SJSA1 (cell line): ENCODE data around the gene LGALS13. TPM values are rescaled to one million over a fixed set of nuclear protein-coding genes. Genes with fewer than 3 reads are reported as not detected.

Experiments
- DNase-seq, 2 experiments: peaks; one replicate each; pipeline ENCODE4 v3.0.0-alpha.2; 2015 to 2020; ENCODE audit warnings: low spot score in 2 of 2, low read depth in 1 of 2
- H3K27ac ChIP-seq: fragments of 250-450 bp; sonication (Bioruptor Pico); 2 replicates; pipeline ENCODE4 v1.5.1; 2020; ENCODE audit warnings: mild to moderate bottlenecking, moderate library complexity
- H3K27me3 ChIP-seq: fragments of 250-450 bp; sonication (Bioruptor Pico); replicated peaks from 2 replicates; pipeline ENCODE4 v1.5.1; 2020; ENCODE audit warnings: mild to moderate bottlenecking, moderate library complexity
- H3K36me3 ChIP-seq: fragments of 250-450 bp; sonication (Bioruptor Pico); 2 replicates; pipeline ENCODE4 v1.5.1; 2020; ENCODE audit warnings: mild to moderate bottlenecking
- H3K4me1 ChIP-seq: fragments of 250-450 bp; sonication (Bioruptor Pico); replicated peaks from 2 replicates; pipeline ENCODE4 v1.6.1; 2021; ENCODE audit warnings: mild to moderate bottlenecking
- H3K4me3 ChIP-seq: fragments of 250-450 bp; sonication (Bioruptor Pico); 2 replicates; pipeline ENCODE4 v1.5.1; 2020; ENCODE audit warnings: mild to moderate bottlenecking
- H3K9me3 ChIP-seq: fragments of 250-450 bp; sonication (Bioruptor Pico); replicated peaks from 2 replicates; pipeline ENCODE4 v1.5.1; 2020; ENCODE audit warnings: mild to moderate bottlenecking
- total RNA-seq: library from RNA; depleted of rRNA; stranded (reverse); fragments of >200 nt; shearing (Covaris generic); gene quantifications from 2 replicates; pipeline ENCODE4 v1.2.3, GENCODE V29; 2014; rRNA removed

LGALS13 gene
- total RNA-seq, 1 experiment from 2014 or later = not detected

GRCh38 chr19:39641773-39642172, 39.4 kb downstream of the LGALS13 start:
- Histone ChIP-seq H3K4me1 (no peaks in the 10 kb centered on the region), H3K27ac (no peak overlapping the region), H3K4me3 (no peak overlapping the region), H3K27me3 (no peaks in the 10 kb centered on the region), H3K9me3 (no peaks in the 10 kb centered on the region; the same call in 1 of the 2 replicates), H3K36me3 (no peaks in the 10 kb centered on the region)
- no peak for DNase-seq

- H3K36me3 ChIP-seq = no peaks in the 10 kb centered on the region
- no peaks in the 10 kb centered on the region for H3K4me1 ChIP-seq
- no peak overlapping the region for H3K27ac ChIP-seq
- no peak for DNase-seq
- no peak overlapping the region for H3K4me3 ChIP-seq
- no peaks in the 10 kb centered on the region; the same call in 1 of the 2 replicates for H3K9me3 ChIP-seq
- no peaks in the 10 kb centered on the region for H3K27me3 ChIP-seq
Observed at GRCh38 chr19:39643591-39643990, 41.3 kb downstream of the LGALS13 start.

GRCh38 chr19:39645800-39646411, 43.6 kb downstream of the LGALS13 start:
- Histone ChIP-seq H3K4me3 (no peak overlapping the region), H3K4me1 (no peaks in the 10 kb centered on the region), H3K9me3 (no peaks in the 10 kb centered on the region), H3K27me3 (no peaks in the 10 kb centered on the region), H3K36me3 (no peaks in the 10 kb centered on the region), H3K27ac (no peak overlapping the region)
- DNase-seq = no peak

- H3K27me3 ChIP-seq = no peaks in the 10 kb centered on the region
- no peak for DNase-seq
- H3K27ac ChIP-seq = no peak overlapping the region
- no peaks in the 10 kb centered on the region for H3K4me1 ChIP-seq
- H3K9me3 ChIP-seq = no peaks in the 10 kb centered on the region
- H3K4me3 ChIP-seq = no peak overlapping the region
- no peaks in the 10 kb centered on the region for H3K36me3 ChIP-seq
Observed at GRCh38 chr19:39647918-39648317, 45.6 kb downstream of the LGALS13 start.

- no peak for DNase-seq
- Histone ChIP-seq H3K4me3 (no peak within 1 kb of the TSS), H3K36me3 (no peaks in the 10 kb centered on the region), H3K27me3 (peaks cover 6% of the 10 kb centered on the region; the same call in 1 of the 2 replicates), H3K4me1 (no peaks in the 10 kb centered on the region), H3K9me3 (no peaks in the 10 kb centered on the region), H3K27ac (no peak within 1 kb of the TSS)
Observed at GRCh38 chr19:39655613-39656012, 53.3 kb downstream of the LGALS13 start, which contains the start of gene LGALS16. Gene LGALS16 (plus strand): TSS chr19:39655913. CDS start chr19:39655962, 49 bp downstream.

Other genes with a start within 250 kb of the LGALS13 start
- gene PAF1, start 211.4 kb upstream of the LGALS13 start, total RNA-seq = 55.2 and 61.6 TPM in 2 replicates
- gene MED29, start 211.1 kb upstream of the LGALS13 start, total RNA-seq = 24.3 and 38.9 TPM in 2 replicates
- 2.0 and 4.3 TPM in 2 replicates for gene ZFP36, start 195.7 kb upstream of the LGALS13 start, total RNA-seq
- gene PLEKHG2, start 189.9 kb upstream of the LGALS13 start, total RNA-seq = 8.6 and 17.9 TPM in 2 replicates
- 54.0 and 69.4 TPM in 2 replicates for gene RPS16, start 166.6 kb upstream of the LGALS13 start, total RNA-seq
- 89.0 and 100 TPM in 2 replicates for gene SUPT5H, start 156.9 kb upstream of the LGALS13 start, total RNA-seq
- gene TIMM50, start 121.7 kb upstream of the LGALS13 start, total RNA-seq = 79.0 and 90.0 TPM in 2 replicates
- gene DLL3, start 103.6 kb upstream of the LGALS13 start, total RNA-seq = 0.03 and 0.05 TPM in 2 replicates
- gene SELENOV, start 87.4 kb upstream of the LGALS13 start, total RNA-seq = not detected in 2 replicates
- gene EID2B, start 69.7 kb upstream of the LGALS13 start, total RNA-seq = 4.8 and 6.4 TPM in 2 replicates
- 16.9 and 22.7 TPM in 2 replicates for gene EID2, start 62.4 kb upstream of the LGALS13 start, total RNA-seq
- not detected in 2 replicates for gene LGALS16, start 53.4 kb downstream of the LGALS13 start, total RNA-seq
- not detected in 2 replicates for gene LGALS14, start 102.0 kb downstream of the LGALS13 start, total RNA-seq
- not detected in 2 replicates for gene CLC, start 135.5 kb downstream of the LGALS13 start, total RNA-seq
- not detected in 2 replicates for gene LEUTX, start 176.3 kb downstream of the LGALS13 start, total RNA-seq
- gene DYRK1B, start 231.6 kb downstream of the LGALS13 start, total RNA-seq = 1.9 and 2.0 TPM in 2 replicates
- 162 and 189 TPM in 2 replicates for gene FBL, start 243.9 kb downstream of the LGALS13 start, total RNA-seq